Measurements from ENCODE around the gene CMSS1. TPM values are rescaled to one million over a fixed set of nuclear protein-coding genes. Genes with fewer than 3 reads are reported as not detected.

Gene CMSS1
- polyA plus RNA-seq, 5 donors = 41.9 to 49.5 (median 46.3) TPM

- DNase-seq = no peak
Observed at GRCh38 chr3:100104817-100105413, 287.3 kb downstream of the CMSS1 start.

GRCh38 chr3:100105501-100105900, 287.8 kb downstream of the CMSS1 start:
- no peak for DNase-seq

GRCh38 chr3:100106094-100106493, 288.4 kb downstream of the CMSS1 start:
- no peak for DNase-seq

- no peak for DNase-seq
Observed at GRCh38 chr3:100106531-100107141, 289.0 kb downstream of the CMSS1 start.

GRCh38 chr3:100107221-100107814, 289.7 kb downstream of the CMSS1 start:
- DNase-seq = no peak

- no peak for DNase-seq
Observed at GRCh38 chr3:100108464-100109079, 290.9 kb downstream of the CMSS1 start.

- DNase-seq = no peak
Observed at GRCh38 chr3:100110162-100110561, 292.5 kb downstream of the CMSS1 start.

- DNase-seq = no peak
Observed at GRCh38 chr3:100111728-100112127, 294.1 kb downstream of the CMSS1 start.

- DNase-seq = no peak
Observed at GRCh38 chr3:100113723-100114412, 296.2 kb downstream of the CMSS1 start.

- DNase-seq = no peak
Observed at GRCh38 chr3:100114413-100115030, 296.9 kb downstream of the CMSS1 start, which contains the start of gene FILIP1L. TSS of gene FILIP1L (minus strand) at chr3:100114501.

- no peak for DNase-seq
Observed at GRCh38 chr3:100117093-100117492, 299.4 kb downstream of the CMSS1 start.

- DNase-seq = no peak
Observed at GRCh38 chr3:100120012-100120411, 302.4 kb downstream of the CMSS1 start.

- no peak for DNase-seq
Observed at GRCh38 chr3:100120693-100121092, 303.0 kb downstream of the CMSS1 start.

- DNase-seq = no peak
Observed at GRCh38 chr3:100122321-100122720, 304.7 kb downstream of the CMSS1 start.

GRCh38 chr3:100123112-100123511, 305.4 kb downstream of the CMSS1 start:
- no peak for DNase-seq

GRCh38 chr3:100124201-100124761, 306.6 kb downstream of the CMSS1 start:
- no peak for DNase-seq

- DNase-seq = no peak
Observed at GRCh38 chr3:100125161-100125938, 307.7 kb downstream of the CMSS1 start.

- DNase-seq = no peak
Observed at GRCh38 chr3:100127792-100128191, 310.1 kb downstream of the CMSS1 start.

GRCh38 chr3:100128565-100128964, 310.9 kb downstream of the CMSS1 start:
- no peak for DNase-seq

- DNase-seq = no peak
Observed at GRCh38 chr3:100129941-100130340, 312.3 kb downstream of the CMSS1 start.

- no peak for DNase-seq
Observed at GRCh38 chr3:100131241-100131640, 313.6 kb downstream of the CMSS1 start.

Measured in right lung (tissue), 5 donors.